Measurements from ENCODE around the gene FAM210A.
"Not testable (repeated sequence)": the region's sequence is repeated elsewhere in the genome, so short reads cannot be mapped to it uniquely, and the experiment has no call there.

Gene FAM210A

GRCh38 chr18:13726232-13726971, at the start of gene FAM210A, which contains the start of gene RNMT:
TSS of gene FAM210A (minus strand) at chr18:13726558. CDS start at chr18:13682077, 44,481 bp downstream.
TSS of gene RNMT (plus strand) at chr18:13726673. CDS start at chr18:13731518, 4,845 bp downstream.
- FAIRE-seq, result peak; percentile 19

DNA sequence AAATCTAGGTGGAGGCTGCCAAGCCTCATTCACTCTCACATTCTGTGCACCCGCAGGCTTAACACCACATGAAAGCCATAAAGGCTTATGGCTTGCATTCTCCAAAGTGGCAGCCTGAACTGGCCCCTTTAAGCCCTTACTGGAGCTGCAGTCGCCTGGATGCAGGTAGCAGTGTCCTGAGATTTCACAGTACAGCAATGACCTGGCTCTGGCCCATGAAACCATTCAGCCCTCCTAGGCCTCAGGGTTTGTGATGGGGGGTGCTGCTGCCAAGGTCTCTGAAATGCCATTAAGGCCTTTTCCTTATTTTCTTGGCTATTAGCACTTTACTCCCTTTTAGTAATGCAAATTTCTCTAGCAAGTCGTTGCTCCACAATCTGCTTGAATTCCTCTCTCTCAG, 48.7 kb upstream of the FAM210A start:
- FAIRE-seq, result no peak

DNA sequence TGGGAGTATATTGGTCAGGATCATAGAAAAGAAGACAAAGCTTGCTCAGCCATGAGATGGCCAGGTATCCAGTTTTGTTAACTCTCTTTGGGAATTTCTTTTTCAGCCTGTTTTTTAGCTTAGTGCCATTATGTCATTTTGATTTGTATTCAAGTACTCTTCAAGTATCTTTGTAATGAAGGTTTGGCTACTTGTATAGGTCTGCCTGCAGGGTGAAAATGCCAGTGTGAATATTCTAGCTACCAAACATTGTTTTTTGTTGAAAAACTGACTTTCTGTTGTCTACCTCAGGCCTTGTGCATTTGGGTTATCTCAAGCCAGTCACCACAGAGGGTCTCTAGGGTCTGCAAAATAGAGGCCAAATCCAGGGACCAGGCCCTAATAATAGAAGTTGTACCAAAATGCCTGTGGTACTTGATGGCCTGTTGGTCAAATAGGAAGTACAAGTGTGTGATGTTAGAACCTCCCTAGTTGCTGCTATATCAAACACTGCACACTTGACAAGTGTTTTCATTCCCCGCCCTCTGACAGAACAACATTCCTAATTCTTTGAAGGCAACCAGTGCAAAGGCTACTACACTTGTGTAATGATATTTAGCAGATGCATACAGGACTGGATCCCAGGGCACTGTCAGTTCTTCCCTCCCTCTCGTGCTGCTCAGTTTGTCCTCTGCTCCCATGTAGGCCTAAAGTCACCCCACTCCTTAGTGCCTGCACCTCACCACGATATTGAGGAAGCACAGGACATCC, 36.5 kb upstream of the FAM210A start:
- FAIRE-seq, result no peak

DNA sequence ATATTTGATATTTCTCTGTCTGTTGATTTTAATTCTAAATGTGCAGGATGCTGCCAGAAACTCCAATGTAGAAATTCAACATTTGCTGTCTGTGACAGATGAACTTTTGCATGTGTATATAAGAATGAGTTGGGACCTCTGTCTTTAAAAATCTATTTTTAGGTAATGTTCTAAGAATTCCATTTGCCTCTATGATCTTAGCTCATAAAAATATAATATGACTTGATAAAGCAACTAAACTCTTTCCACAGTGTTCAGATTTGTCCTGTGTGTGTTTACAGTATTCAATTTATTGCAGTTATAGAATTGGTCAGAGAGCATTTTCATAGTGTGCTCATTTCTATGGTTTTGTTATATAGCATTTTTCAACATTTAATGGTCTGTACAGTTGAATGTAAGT, 33.7 kb upstream of the FAM210A start:
- FAIRE-seq, result no peak

- FAIRE-seq, result no peak
Measured at GRCh38 chr18:13758622-13759021, 32.3 kb upstream of the FAM210A start.

DNA sequence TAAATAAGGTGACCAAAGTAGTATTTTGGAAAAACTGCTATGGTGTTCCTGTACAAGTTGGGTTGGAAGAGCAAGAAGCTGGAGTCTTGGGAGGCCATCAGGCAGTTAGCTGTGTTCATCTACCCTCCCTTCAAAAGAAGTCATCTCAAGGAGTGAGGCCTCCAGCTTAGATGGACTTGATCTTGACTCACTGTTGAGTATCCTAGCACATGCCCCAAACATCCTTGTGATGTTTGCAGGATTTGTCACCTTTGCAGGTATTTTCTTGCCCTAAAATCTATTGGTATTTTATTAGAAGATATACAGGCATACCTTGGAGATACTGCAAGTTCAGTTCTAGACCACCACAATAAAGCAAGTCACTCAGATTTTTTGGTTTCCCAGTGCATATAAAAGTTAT, 30.3 kb upstream of the FAM210A start:
- FAIRE-seq, result no peak

GRCh38 chr18:13756261-13756660, 29.9 kb upstream of the FAM210A start:
- FAIRE-seq, result no peak

- not testable (repeated sequence) for FAIRE-seq
Measured at GRCh38 chr18:13751599-13751998, 25.2 kb upstream of the FAM210A start.

DNA sequence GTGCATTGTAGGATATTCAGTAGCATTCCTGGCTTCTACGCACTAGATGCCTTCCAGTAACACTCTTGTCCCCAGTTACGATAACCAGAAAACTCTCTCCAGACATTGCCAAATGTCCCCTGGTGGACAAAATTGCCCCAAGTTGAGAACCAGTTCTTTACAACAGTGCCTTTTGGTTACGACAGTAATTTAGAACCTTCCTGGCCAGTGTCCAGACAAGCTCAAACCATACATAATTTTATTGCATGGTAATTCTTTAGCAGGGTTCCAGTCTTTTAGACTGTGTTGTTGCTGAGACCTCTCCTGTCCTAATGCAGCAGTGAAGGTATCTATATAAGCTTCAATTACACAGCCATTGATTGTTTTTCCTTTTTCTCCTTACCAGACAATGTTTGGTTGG, 20.3 kb upstream of the FAM210A start:
- FAIRE-seq, result no peak

GRCh38 chr18:13745696-13746095, 19.3 kb upstream of the FAM210A start:
- no peak for FAIRE-seq

GRCh38 chr18:13735681-13736080, 9.3 kb upstream of the FAM210A start:
- no peak for FAIRE-seq

- FAIRE-seq, result no peak
Measured at GRCh38 chr18:13730481-13730880, 4.1 kb upstream of the FAM210A start.

DNA sequence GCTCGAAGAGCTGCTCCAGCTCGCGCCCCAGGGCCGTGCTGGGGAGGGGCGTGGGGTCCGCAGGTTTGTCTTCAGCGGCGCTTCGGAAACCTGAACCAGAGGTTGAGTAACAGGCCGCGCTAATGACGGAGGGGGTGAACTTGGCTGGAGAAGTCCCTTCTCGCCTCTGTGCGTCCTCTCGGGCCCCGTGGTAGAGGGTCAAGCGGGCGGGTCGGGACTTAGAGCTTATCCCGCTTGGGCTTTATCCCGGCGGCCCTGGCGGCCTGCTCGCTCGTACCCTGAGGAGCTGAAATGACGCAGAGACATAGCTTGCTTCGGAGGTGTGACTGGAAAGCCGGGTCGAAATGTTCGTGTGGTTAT, 594 bp upstream of the FAM210A start:
- FAIRE-seq, result no peak

DNA sequence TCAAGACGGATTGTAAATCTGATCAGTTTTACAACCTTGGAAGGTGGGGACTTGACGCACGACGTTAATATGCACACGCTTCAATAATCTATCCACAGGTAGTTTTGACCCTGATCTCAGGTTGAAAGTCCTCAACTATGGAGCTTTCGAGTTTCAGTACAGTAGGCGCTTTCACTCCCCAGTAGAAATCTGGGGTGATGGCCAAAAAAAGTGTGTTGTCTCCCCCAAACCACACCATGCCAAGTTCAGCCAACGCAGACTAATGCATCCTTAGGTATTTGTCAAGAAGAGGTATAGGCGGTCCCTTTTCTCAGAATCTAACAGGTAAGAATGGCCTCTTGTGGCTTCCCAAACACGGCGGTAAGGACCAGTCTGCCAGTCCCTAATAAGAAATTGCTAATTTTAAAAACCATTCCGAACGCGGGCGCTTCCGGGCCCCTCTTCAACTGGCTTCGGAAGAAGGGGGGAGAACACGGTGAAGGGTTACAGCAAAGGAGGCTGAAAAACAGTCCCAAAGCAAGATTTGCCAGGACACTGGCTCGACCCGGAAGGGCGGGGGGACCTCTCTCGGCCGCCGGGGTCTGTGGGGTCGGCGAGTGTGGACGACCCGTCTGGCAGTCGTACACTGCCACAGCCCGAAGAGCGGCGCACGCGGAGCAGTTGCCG, 659 bp downstream of the FAM210A start:
- no peak for FAIRE-seq

GRCh38 chr18:13720847-13721246, 5.5 kb downstream of the FAM210A start:
- no peak for FAIRE-seq

DNA sequence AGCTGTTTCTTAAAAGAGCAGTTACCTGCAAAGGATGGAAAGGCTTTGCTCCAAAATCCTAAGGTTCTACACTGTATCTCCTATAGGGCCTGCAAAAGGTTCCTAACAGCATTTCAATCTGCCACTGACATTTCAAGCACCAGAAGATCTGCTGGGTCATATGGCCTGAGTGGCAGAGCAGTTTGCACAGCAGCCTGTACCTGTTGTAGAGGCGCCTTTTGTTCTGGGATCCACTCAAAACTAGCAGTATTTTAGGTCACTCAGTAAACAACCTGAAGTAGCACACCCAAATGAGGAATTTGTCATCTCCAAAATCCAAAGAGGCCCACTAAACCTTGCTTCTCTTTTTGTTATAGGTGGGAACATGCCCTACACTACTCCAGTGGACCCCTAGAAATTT, 6.2 kb downstream of the FAM210A start:
- no peak for FAIRE-seq

DNA sequence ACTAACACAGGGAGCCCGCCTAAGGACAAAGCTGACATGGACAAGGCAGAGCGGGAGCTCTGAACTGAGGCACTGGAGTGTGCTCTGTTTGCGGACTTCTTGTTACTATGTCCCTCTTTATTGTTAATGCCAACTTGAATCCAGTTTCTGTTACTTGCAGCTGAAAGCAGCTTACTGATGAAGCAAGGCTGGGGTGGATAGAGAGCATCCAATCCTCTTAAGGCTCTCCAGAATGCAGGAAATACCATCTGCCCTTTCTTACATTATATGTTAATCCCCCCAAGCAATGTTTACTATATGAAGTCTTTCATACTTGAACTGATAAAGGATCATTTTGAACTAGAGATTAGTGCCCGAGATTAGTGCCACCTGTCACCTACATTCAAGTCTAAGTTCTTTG, 9.4 kb downstream of the FAM210A start:
- no peak for FAIRE-seq

- no peak for FAIRE-seq
Measured at GRCh38 chr18:13715330-13715729, 11.0 kb downstream of the FAM210A start.

GRCh38 chr18:13713455-13714055, 12.8 kb downstream of the FAM210A start:
- no peak for FAIRE-seq

DNA sequence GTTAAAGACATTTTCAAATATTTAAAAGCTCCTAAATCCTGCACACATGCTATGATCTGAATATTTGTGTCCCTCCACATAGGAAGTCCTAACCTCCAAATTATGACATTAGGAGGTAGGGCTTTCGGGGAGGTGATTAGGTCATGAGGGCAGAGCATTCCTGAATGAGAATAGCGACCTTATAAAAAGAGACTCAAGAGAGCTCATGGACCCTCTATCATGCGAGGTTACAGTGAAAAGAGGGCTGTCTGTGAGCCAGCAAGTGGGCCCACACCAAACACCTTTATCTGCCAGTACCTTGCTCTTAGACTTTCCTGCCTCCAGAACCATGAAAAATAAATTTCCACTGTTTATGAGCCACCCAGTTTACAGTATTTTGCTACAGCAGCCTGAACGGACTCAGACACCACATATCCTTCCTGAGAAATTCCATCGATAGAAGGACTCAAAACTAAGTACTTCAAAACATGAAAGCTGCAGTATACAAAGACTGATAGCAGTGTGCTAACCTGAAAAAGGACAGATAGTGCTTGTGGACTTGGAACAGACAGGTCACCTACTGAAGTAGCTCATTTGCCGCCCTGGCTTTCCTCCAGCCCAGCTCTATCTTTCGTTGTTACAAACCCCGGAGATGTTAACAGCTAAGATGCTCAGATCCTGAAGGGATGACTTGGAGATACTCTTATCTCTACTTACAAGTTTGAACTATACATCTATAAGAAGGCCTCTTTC, 13.8 kb downstream of the FAM210A start:
- FAIRE-seq, result no peak

DNA sequence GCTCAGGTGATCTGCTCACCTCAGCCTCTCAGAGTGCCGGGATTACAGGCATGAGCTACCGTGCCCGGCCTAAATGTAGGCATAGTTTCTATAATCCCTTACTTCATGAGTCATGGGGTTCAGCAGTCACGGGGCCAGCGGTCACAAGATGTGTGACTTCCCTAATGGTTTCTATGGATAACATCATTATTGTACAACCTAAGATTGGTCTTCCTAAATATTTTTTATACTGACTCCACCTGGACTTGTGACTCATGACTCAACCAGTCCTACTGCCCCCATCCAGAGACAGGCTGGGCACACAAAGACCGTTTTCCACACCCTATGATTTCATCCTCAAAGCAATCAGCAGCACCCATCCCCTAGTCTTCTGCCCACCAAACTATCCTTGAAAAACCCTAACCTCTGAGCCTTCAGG, 15.9 kb downstream of the FAM210A start:
- FAIRE-seq, result no peak

- FAIRE-seq, result peak; percentile 53
Measured at GRCh38 chr18:13703899-13704298, 22.5 kb downstream of the FAM210A start.

GRCh38 chr18:13700153-13700552, 26.2 kb downstream of the FAM210A start:
- no peak for FAIRE-seq

All from A204.1 (cell line).